Upper lobe of left lung (tissue), 6 donors: ENCODE measurements around the gene CERS2. TPM values are rescaled to one million over a fixed set of nuclear protein-coding genes. Genes with fewer than 3 reads are reported as not detected.
"Not testable (repeated sequence)": the region's sequence is repeated elsewhere in the genome, so short reads cannot be mapped to it uniquely, and the experiment has no call there.

Source experiments
- ATAC-seq, 2 donors: fragments of 200-7000 bp; cut with Tn5 transposase; one replicate each; pipeline ENCODE4 v1.9.1; 2022; ENCODE audit warnings: mild to moderate bottlenecking in 2 of 2, moderate library complexity in 2 of 2; ENCODE audit not compliant: low FRiP score in 2 of 2
- DNase-seq, 2 donors: peaks; one replicate each; pipeline ENCODE4 v3.0.0-alpha.2; 2019 to 2020
- H3K27ac ChIP-seq, 4 donors: fragments of 200-600 bp; sonication (generic); one replicate each; pipeline ENCODE4 v1.5.1; 2016 to 2019
- H3K27me3 ChIP-seq, 4 donors: fragments of 200-600 bp; sonication (generic); one replicate each; pipeline ENCODE4 v1.5.1; 2017 to 2019
- H3K36me3 ChIP-seq, 4 donors: fragments of 200-600 bp; sonication (generic); one replicate each; pipeline ENCODE4 v1.5.1; 2016 to 2019
- H3K4me1 ChIP-seq, 4 donors: fragments of 200-600 bp; sonication (generic); one replicate each; pipeline ENCODE4 v1.5.1; 2018 to 2019
- H3K4me3 ChIP-seq, 4 donors: fragments of 200-600 bp; sonication (generic); one replicate each; pipeline ENCODE4 v1.5.1; 2017 to 2019; ENCODE audit warnings: mild to moderate bottlenecking in 2 of 4, moderate library complexity in 1 of 4
- H3K9me3 ChIP-seq, 4 donors: fragments of 200-600 bp; sonication (generic); one replicate each; pipeline ENCODE4 v1.5.1; 2018 to 2019
- EP300 ChIP-seq, 4 donors: sonication (generic); formaldehyde crosslinking; IDR thresholded peaks; one replicate each; pipeline ENCODE4 v1.5.1; 2017; ENCODE audit warnings: antibody characterized with exemption in 4 of 4, control low read depth in 2 of 4
- POLR2A ChIP-seq, 4 donors: fragments of 450-650 bp; IDR thresholded peaks; one replicate each; pipeline ENCODE4 v1.5.1; 2016 to 2017; ENCODE audit warnings: antibody characterized with exemption in 4 of 4, mild to moderate bottlenecking in 2 of 4
- POLR2AphosphoS5 ChIP-seq, 2 donors: sonication (generic); formaldehyde crosslinking; IDR thresholded peaks; one replicate each; pipeline ENCODE4 v1.5.1; 2017; ENCODE audit warnings: antibody characterized with exemption in 2 of 2
- WGBS, 2 donors: methylation state at CpG; one replicate each; pipeline ENCODE4 v1.1.5; 2017 to 2018; 5-methylcytosine and 5-hydroxymethylcytosine counted together
- total RNA-seq, 6 donors: library from RNA; depleted of rRNA in 4 of 6; stranded (reverse); fragments of >200 nt in 4 of 6; gene quantifications; one replicate each; pipeline versions ENCODE4 v1.1.0 to v1.2.1, GENCODE V29; 2016 to 2021
- TF ChIP-seq, protein P1 (sequence below), 6 experiments: fragments of 450-650 bp in 4 of 6; fragments of 200-600 bp in 2 of 6; sonication (generic) in 2 of 6; IDR thresholded peaks; one replicate each; pipeline ENCODE4 v1.5.1; 2016 to 2019; ENCODE audit warnings: antibody characterized with exemption in 6 of 6
- donor health status: DM: no; HTN: no; CAD: no; lungs with moderate emphysema.
- donor health status: DM: no; HTN: yes; CAD: no; lungs with severe emphysema.

The CERS2 gene
- total RNA-seq, 6 donors from 2014 or later = 93.2 to 322 (median 204) TPM

DNA sequence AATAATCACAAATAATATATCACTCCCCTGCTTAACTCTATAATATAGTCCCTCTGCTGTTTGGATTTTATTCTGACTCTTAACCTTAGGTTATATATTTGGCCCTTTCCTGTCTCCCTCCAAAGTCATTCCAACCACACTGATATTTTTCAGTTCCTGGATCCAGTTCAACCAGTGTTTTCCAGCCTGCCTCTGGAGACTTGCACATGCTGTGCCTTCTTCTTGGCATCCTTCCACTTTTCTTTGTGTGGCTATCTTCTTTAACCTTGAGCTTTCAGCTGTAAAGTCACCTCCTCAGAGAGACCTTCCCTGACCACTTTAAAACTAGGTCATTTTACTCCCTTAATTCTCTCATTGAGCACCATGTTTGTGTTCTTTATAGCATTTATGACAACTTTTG is 19.4 kb downstream of the CERS2 start:
- TF ChIP-seq POLR2AphosphoS5 (IDR thresholded peaks at IDR 0.05) = no peak
- no peak for TF ChIP-seq POLR2A (IDR thresholded peaks at IDR 0.05)
- TF ChIP-seq, protein P1, sequence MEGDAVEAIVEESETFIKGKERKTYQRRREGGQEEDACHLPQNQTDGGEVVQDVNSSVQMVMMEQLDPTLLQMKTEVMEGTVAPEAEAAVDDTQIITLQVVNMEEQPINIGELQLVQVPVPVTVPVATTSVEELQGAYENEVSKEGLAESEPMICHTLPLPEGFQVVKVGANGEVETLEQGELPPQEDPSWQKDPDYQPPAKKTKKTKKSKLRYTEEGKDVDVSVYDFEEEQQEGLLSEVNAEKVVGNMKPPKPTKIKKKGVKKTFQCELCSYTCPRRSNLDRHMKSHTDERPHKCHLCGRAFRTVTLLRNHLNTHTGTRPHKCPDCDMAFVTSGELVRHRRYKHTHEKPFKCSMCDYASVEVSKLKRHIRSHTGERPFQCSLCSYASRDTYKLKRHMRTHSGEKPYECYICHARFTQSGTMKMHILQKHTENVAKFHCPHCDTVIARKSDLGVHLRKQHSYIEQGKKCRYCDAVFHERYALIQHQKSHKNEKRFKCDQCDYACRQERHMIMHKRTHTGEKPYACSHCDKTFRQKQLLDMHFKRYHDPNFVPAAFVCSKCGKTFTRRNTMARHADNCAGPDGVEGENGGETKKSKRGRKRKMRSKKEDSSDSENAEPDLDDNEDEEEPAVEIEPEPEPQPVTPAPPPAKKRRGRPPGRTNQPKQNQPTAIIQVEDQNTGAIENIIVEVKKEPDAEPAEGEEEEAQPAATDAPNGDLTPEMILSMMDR (IDR thresholded peaks at IDR 0.05) = no peak
- no peak for TF ChIP-seq EP300 (IDR thresholded peaks at IDR 0.05)
- DNase-seq (no peak), ATAC-seq (no peak)
- Histone ChIP-seq H3K36me3 (peaks cover 32 to 95% (median 63%) of the 10 kb centered on the region in 4 donors), H3K9me3 (no peaks in the 10 kb centered on the region), H3K27me3 (no peaks in the 10 kb centered on the region), H3K27ac (no peak overlapping the region), H3K4me3 (no peak overlapping the region), H3K4me1 (no peaks in the 10 kb centered on the region)

DNA sequence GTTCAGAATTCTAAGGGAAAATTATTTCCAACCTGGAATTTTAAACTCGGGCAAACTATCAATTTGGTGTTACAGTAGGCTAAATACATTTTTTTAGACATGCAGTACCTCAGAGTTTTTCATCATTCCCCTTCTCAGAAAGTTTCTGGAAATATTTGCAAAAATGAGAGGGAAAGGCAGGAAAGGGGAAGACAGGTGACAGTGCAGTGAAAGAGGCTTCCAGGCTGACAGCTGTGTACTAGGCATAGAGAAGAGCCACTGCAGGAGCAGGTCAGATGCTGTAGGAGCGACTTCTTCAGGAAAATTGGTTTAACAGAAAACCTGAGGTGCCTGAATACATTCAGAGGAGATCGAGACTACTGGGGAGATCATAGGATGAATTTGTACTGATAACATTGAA is 19.9 kb downstream of the CERS2 start:
- no peak overlapping the region for H3K27ac ChIP-seq
- 93 to 96% methylated on average over 3 of the region's 3 CpGs for WGBS, 2 donors
- H3K36me3 ChIP-seq = peaks cover 28 to 95% (median 62%) of the 10 kb centered on the region in 4 donors
- no peaks in the 10 kb centered on the region for H3K27me3 ChIP-seq
- no peaks in the 10 kb centered on the region for H3K4me1 ChIP-seq
- TF ChIP-seq POLR2AphosphoS5 (IDR thresholded peaks at IDR 0.05) (no peak), EP300 (IDR thresholded peaks at IDR 0.05) (no peak), POLR2A (IDR thresholded peaks at IDR 0.05) (no peak)
- TF ChIP-seq, protein P1 (IDR thresholded peaks at IDR 0.05) = no peak
- no peaks in the 10 kb centered on the region for H3K9me3 ChIP-seq
- no peak overlapping the region for H3K4me3 ChIP-seq
- DNase-seq = no peak
- ATAC-seq = no peak

DNA sequence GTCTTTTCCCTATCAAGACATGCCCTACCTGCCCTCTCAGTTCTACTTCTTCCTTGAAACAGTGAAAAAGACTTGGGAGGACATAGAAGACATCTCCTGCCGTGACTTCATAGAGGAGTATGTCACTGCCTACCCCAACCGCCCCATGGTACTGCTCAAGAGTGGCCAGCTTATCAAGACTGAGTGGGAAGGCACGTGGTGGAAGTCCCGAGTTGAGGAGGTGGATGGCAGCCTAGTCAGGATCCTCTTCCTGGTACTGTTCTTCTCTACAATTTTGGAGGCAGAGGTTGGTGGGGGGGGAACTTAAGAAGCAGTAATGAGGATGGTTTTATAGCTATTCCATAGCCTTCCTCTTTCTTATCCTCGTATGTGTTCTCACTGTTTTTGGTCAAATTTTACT is 29.8 kb downstream of the CERS2 start:
- Histone ChIP-seq H3K27me3 (no peaks in the 10 kb centered on the region), H3K27ac (no peak overlapping the region), H3K4me1 (no peaks in the 10 kb centered on the region), H3K36me3 (peaks cover 61 to 99% (median 95%) of the 10 kb centered on the region in 4 donors), H3K9me3 (no peaks in the 10 kb centered on the region), H3K4me3 (no peak overlapping the region)
- TF ChIP-seq POLR2AphosphoS5 (IDR thresholded peaks at IDR 0.05) (no peak), POLR2A (IDR thresholded peaks at IDR 0.05) (no peak), EP300 (IDR thresholded peaks at IDR 0.05) (no peak)
- TF ChIP-seq, protein P1 (IDR thresholded peaks at IDR 0.05) = no peak
- DNase-seq = peak in 1 of 2 donors; percentile 12
- ATAC-seq = no peak
- WGBS, 2 donors = 87 to 91% methylated on average over 5 of the region's 5 CpGs

DNA sequence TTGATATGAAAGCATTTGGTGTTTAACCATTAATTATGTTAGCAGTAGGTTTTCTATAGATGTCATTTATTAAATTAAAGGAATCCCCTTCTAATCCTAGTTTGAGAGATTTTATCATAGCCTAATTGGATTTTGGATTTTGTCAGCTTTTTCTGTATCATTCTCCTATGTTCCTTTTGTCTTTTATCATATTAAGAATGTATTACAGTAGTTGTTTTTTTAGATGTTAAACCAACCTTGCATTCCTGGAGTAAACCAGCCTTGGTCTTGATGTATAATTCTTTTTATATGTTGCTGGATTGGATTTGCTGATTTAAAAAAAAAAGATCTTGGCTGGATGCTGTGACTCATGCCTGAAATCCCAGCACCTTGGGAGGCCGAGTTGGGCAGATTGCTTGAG is 42.9 kb downstream of the CERS2 start:
- Histone ChIP-seq H3K27me3 (no peaks in the 10 kb centered on the region), H3K4me1 (peaks cover 9 to 12% (median 10%) of the 10 kb centered on the region in 4 donors), H3K4me3 (no peak overlapping the region), H3K36me3 (peaks cover 15 to 78% (median 46%) of the 10 kb centered on the region in 4 donors), H3K27ac (no peak overlapping the region), H3K9me3 (peaks cover 3 to 5% (median 4%) of the 10 kb centered on the region in 4 donors)
- WGBS, 2 donors = 95 to 100% methylated on average over 1 of the region's 1 CpG
- TF ChIP-seq EP300 (IDR thresholded peaks at IDR 0.05) (no peak), POLR2AphosphoS5 (IDR thresholded peaks at IDR 0.05) (no peak), POLR2A (IDR thresholded peaks at IDR 0.05) (no peak)
- TF ChIP-seq, protein P1 (IDR thresholded peaks at IDR 0.05) = no peak
- ATAC-seq = no peak
- DNase-seq = no peak

DNA sequence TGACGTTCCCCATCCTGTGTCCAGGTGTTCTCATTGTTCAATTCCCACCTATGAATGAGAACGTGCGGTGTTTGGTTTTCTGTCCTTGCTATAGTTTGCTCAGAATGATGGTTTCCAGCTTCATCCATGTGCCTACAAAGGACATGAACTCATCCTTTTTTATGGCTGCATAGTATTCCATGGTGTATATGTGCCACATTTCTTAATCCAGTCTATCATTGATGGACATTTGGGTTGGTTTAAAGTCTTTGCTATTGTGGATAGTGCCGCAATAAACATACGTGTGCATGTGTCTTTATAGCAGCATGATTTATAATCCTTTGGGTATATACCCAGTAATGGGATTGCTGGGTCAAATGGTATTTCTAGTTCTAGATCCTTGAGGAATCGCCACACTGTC is 45.9 kb downstream of the CERS2 start:
- H3K4me3 ChIP-seq, DNase-seq, ATAC-seq, H3K27ac ChIP-seq, H3K27me3 ChIP-seq, H3K9me3 ChIP-seq: not testable (repeated sequence)
- Histone ChIP-seq H3K4me1 (peaks cover 10 to 18% (median 15%) of the 10 kb centered on the region in 4 donors), H3K36me3 (peaks cover 12 to 60% (median 36%) of the 10 kb centered on the region in 4 donors)
- WGBS, 2 donors = 96 to 97% methylated on average over 6 of the region's 6 CpGs
